GM12878 (cell line): ENCODE results near the gene IMMP2L. TPM values are rescaled to one million over a fixed set of nuclear protein-coding genes. Genes with fewer than 3 reads are reported as not detected.

ENCODE experiments used
- ATAC-seq: fragments of 200-7000 bp; cut with Tn5 transposase; 3 replicates; pipeline ENCODE4 v1.9.1; 2020; ENCODE audit warnings: mild to moderate bottlenecking, moderate library complexity
- BruUV-seq: library from RNA; stranded (reverse); fragments of 400-500 nt; replicated peaks from 2 replicates; lab custom pipeline; 2021; lab: Mats Ljungman, UMichigan
- CTCF ChIA-PET: fragments of 300-600 bp; sonication (Branson Sonifier 250); formaldehyde crosslinking; extraction: SDS; loops from one replicate; lab custom pipeline; 2021; ENCODE audit warnings: inconsistent platforms; lab: Yijun Ruan, JAX
- POLR2A ChIA-PET: fragments of 350-600 bp; formaldehyde crosslinking; extraction: SDS; loops from one replicate; lab custom pipeline; 2021; ENCODE audit warnings: inconsistent platforms; lab: Charles Lee
- RAD21 ChIA-PET: fragments of 300-600 bp; sonication (Branson Sonifier 250); formaldehyde crosslinking; loops from one replicate; lab custom pipeline; 2023; ENCODE audit warnings: antibody characterized with exemption; ENCODE audit not compliant: unreplicated experiment; lab: Charles Lee
- SMC1A ChIA-PET: fragments of 300-600 bp; sonication (Branson Sonifier 250); formaldehyde crosslinking; loops from one replicate; lab custom pipeline; 2023; ENCODE audit not compliant: unreplicated experiment, uncharacterized antibody; lab: Charles Lee
- DNase-seq: peaks from one replicate; pipeline ENCODE4 v3.0.0-alpha.2; 2011; ENCODE audit warnings: low read depth, low spot score
- FAIRE-seq: peaks from 3 replicates; lab custom pipeline; 2011; peaks lifted over from hg19 to GRCh38; lab: Jason Lieb, UNC
- H2AFZ ChIP-seq: 2 replicates; pipeline ENCODE4 v1.6.0; 2011; ENCODE audit warnings: low read depth, low read length, control low read depth; ENCODE audit not compliant: control insufficient read depth
- H3K27ac ChIP-seq: 2 replicates; pipeline ENCODE4 v1.5.1; 2011; ENCODE audit warnings: control low read depth; ENCODE audit not compliant: control insufficient read depth, insufficient read depth
- H3K27me3 ChIP-seq, 2 experiments: replicated peaks in 1 of 2; 2 replicates each; pipeline versions ENCODE4 v1.6.0 to v1.6.1; 2011; ENCODE audit warnings: low read length in 1 of 2; ENCODE audit not compliant: control insufficient read depth in 2 of 2, insufficient read depth in 2 of 2
- H3K36me3 ChIP-seq, 2 experiments: 2 replicates each; pipeline ENCODE4 v1.5.1; 2011; ENCODE audit warnings: low read length in 1 of 2; ENCODE audit not compliant: control insufficient read depth in 2 of 2, insufficient read depth in 2 of 2
- H3K4me1 ChIP-seq: 2 replicates; pipeline ENCODE4 v1.6.1; 2011; ENCODE audit warnings: mild to moderate bottlenecking, low read length, moderate library complexity, mixed read lengths; ENCODE audit not compliant: control insufficient read depth, insufficient read depth
- H3K4me2 ChIP-seq: 2 replicates; pipeline ENCODE4 v1.6.0; 2011; ENCODE audit warnings: control low read depth; ENCODE audit not compliant: control insufficient read depth, insufficient read depth
- H3K4me3 ChIP-seq: fragments of 200-600 bp; sonication (generic); 2 replicates; pipeline ENCODE4 v1.5.1; 2016
- H3K79me2 ChIP-seq: 2 replicates; pipeline ENCODE4 v1.6.0; 2011; ENCODE audit warnings: low read length; ENCODE audit not compliant: control insufficient read depth, insufficient read depth
- H3K9ac ChIP-seq: 2 replicates; pipeline ENCODE4 v1.8.0; 2011; ENCODE audit warnings: low read length, control low read depth, mixed read lengths; ENCODE audit not compliant: control insufficient read depth, insufficient read depth
- H3K9me3 ChIP-seq: replicated peaks from 3 replicates; pipeline ENCODE4 v1.5.1; 2011; ENCODE audit warnings: mild to moderate bottlenecking, low read length; ENCODE audit not compliant: control insufficient read depth, insufficient read depth
- H4K20me1 ChIP-seq: 2 replicates; pipeline ENCODE4 v1.6.0; 2011; ENCODE audit not compliant: control insufficient read depth, insufficient read depth
- DPF2 ChIP-seq: fragments of 450-650 bp; IDR thresholded peaks from 2 replicates; pipeline ENCODE4 v1.6.1; 2017; ENCODE audit warnings: mild to moderate bottlenecking
- HDAC6 ChIP-seq: fragments of 200-600 bp; sonication (generic); IDR thresholded peaks from one replicate; pipeline ENCODE4 v1.8.0; 2017; ENCODE audit warnings: antibody characterized with exemption; ENCODE audit not compliant: unreplicated experiment
- IKZF1 ChIP-seq: fragments of 450-650 bp; conservative IDR thresholded peaks from 2 replicates; pipeline ENCODE4 v1.6.1; 2017; ENCODE audit warnings: antibody characterized with exemption, mild to moderate bottlenecking
- NBN ChIP-seq: fragments of 450-650 bp; IDR thresholded peaks from 2 replicates; pipeline ENCODE4 v1.6.1; 2016
- WGBS: methylation state at CpG from one replicate; pipeline ENCODE4 v1.1.6; 2016; ENCODE audit warnings: low lambda C conversion rate; ENCODE audit not compliant: insufficient replicate concordance, insufficient coverage; ENCODE audit errors: missing lambda C conversion rate; 5-methylcytosine and 5-hydroxymethylcytosine counted together
- in situ Hi-C: fragments of 300-500 bp; cut with MboI; formaldehyde crosslinking; loops from 9 replicates; pipeline ENCODE4 v1.14.3; 2018; ENCODE audit warnings: mixed read lengths
- intact Hi-C: fragments of 100-400 bp; cut with micrococcal nuclease; formaldehyde crosslinking; loops from one replicate; pipeline ENCODE4 v1.14.2; 2022; ENCODE audit not compliant: unreplicated experiment
- polyA plus RNA-seq, 11 experiments: library from polyadenylated mRNA; depleted of rRNA in 4 of 11; unstranded in 6 of 11; stranded (reverse) in 5 of 11; fragments of >200 nt; fragmentation: Nextera tagmentation in 4 of 11; fragmentation: Illumina TruSeq in 1 of 11; extraction: Ambion mirVana in 4 of 11; extraction: Trizol in 1 of 11; gene quantifications; 1 replicate in 1 of 11; 2 replicates in 10 of 11; pipeline versions ENCODE4 v1.2.1 to v1.2.3, GENCODE V29; 2011 to 2016; ENCODE audit warnings: inconsistent platforms in 2 of 11, missing spikeins in 2 of 11, low read depth in 1 of 11
- total RNA-seq, 4 experiments: library from RNA; depleted of rRNA in 3 of 4; stranded (reverse); fragments of >200 nt in 3 of 4; fragmentation: Illumina TruSeq in 1 of 4; extraction: Trizol in 1 of 4; gene quantifications; 2 replicates each; pipeline versions ENCODE4 v1.2.1 to v1.2.3, GENCODE V29; 2013 to 2021
- TF ChIP-seq, protein P1 (sequence below): fragments of 150-350 bp; IDR thresholded peaks from 2 replicates; pipeline ENCODE4 v1.6.1; 2016; ENCODE audit warnings: low read depth, low read length
- TF ChIP-seq, protein P2 (sequence below): IDR thresholded peaks from 2 replicates; pipeline ENCODE4 v1.6.1; 2012; ENCODE audit warnings: low read depth, low read length, improper control_type of control experiment

The IMMP2L gene
- total and polyA plus RNA-seq, 10 of the 15 experiments (the other 5 are each of a cell fraction or from before 2014, with no cell fraction given) = 12.6 to 46.3 (median 19.6) TPM

DNA sequence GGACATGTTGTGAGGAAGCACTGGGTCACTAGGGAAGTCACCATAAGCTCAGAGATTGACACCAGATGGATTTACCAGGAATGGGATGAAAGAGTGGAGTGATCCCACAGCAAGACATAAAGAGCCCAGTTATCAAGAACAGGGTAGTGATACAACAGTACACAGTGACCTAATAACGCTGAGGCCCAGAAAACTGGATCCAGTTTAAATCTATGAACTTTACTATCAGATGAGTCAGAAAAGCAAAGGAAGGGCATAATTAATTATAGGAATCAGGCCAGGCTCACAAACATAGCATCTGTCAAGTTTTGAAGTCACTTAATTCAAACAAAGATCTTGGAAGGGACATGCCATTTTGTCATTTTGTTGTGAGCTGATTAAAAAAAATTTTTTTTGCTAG lies 397.9 kb downstream of the IMMP2L start (continued):
- TF ChIP-seq DPF2 (no peak), HDAC6 (no peak)

DNA sequence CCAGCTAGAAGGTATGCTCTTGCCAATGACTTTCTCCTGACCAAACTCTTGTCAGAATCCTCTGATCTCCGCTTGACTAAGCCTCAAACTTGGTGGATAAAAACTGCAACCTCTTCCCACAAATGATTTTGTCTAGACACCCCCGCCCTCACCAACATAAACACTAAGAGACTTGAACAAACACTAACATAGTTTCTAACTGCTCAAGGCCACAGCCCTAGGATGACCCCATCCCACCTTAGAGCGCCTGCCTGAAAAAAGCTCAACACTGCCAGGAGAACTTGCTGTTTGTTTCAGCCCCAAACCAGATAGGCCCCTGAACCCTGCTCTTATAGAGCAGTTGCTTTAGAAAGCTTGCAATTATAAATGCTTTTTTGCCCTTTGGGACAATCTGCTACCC lies 399.6 kb downstream of the IMMP2L start:
- CTCF ChIA-PET = interaction anchor here (1.5 kb wide), 1 partner anchor 64 kb away, joined by 4 read pairs; no protein-coding TSS in a partner anchor
- SMC1A ChIA-PET = interaction anchor here (1.3 kb wide), 1 partner anchor 34 kb away, joined by 3 read pairs; no protein-coding TSS in a partner anchor
- Histone ChIP-seq H2AFZ (no peak overlapping the region), H3K27ac (no peak overlapping the region), H3K27me3 (no peaks in the 10 kb centered on the region), H3K36me3 (no peaks in the 10 kb centered on the region), H3K9me3 (no peaks in the 10 kb centered on the region), H3K4me3 (no peak overlapping the region), H3K4me2 (no peak overlapping the region), H3K79me2 (no peaks in the 10 kb centered on the region), H4K20me1 (no peaks in the 10 kb centered on the region), H3K9ac (no peak overlapping the region), H3K4me1 (no peaks in the 10 kb centered on the region)
- BruUV-seq = no TSS peak
- POLR2A ChIA-PET = no interaction called here
- TF ChIP-seq NBN (no peak), IKZF1 (no peak)
- TF ChIP-seq, protein P1, sequence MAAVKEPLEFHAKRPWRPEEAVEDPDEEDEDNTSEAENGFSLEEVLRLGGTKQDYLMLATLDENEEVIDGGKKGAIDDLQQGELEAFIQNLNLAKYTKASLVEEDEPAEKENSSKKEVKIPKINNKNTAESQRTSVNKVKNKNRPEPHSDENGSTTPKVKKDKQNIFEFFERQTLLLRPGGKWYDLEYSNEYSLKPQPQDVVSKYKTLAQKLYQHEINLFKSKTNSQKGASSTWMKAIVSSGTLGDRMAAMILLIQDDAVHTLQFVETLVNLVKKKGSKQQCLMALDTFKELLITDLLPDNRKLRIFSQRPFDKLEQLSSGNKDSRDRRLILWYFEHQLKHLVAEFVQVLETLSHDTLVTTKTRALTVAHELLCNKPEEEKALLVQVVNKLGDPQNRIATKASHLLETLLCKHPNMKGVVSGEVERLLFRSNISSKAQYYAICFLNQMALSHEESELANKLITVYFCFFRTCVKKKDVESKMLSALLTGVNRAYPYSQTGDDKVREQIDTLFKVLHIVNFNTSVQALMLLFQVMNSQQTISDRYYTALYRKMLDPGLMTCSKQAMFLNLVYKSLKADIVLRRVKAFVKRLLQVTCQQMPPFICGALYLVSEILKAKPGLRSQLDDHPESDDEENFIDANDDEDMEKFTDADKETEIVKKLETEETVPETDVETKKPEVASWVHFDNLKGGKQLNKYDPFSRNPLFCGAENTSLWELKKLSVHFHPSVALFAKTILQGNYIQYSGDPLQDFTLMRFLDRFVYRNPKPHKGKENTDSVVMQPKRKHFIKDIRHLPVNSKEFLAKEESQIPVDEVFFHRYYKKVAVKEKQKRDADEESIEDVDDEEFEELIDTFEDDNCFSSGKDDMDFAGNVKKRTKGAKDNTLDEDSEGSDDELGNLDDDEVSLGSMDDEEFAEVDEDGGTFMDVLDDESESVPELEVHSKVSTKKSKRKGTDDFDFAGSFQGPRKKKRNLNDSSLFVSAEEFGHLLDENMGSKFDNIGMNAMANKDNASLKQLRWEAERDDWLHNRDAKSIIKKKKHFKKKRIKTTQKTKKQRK = no peak
- TF ChIP-seq, protein P2, sequence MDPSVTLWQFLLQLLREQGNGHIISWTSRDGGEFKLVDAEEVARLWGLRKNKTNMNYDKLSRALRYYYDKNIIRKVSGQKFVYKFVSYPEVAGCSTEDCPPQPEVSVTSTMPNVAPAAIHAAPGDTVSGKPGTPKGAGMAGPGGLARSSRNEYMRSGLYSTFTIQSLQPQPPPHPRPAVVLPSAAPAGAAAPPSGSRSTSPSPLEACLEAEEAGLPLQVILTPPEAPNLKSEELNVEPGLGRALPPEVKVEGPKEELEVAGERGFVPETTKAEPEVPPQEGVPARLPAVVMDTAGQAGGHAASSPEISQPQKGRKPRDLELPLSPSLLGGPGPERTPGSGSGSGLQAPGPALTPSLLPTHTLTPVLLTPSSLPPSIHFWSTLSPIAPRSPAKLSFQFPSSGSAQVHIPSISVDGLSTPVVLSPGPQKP = no peak
- ATAC-seq (no peak), FAIRE-seq (no peak), DNase-seq (no peak)
- 33% methylated on average over 3 of the region's 3 CpGs for WGBS
- intact Hi-C loops = no loop called here
- RAD21 ChIA-PET = interaction anchor here (0.7 kb wide), 1 partner anchor 39 kb away, joined by 3 read pairs; no protein-coding TSS in a partner anchor
- in situ Hi-C loops = no loop called here
